Fibroblast of pulmonary artery (primary cell): Measurements from ENCODE around the gene C1orf35.

Experiments
- DNase-seq: peaks from one replicate; pipeline ENCODE4 v3.0.0-alpha.2; 2010; ENCODE audit warnings: low read depth
- H3K4me3 ChIP-seq: replicated peaks from 2 replicates; pipeline ENCODE4 v1.5.1; 2011; ENCODE audit warnings: low read depth, mild to moderate bottlenecking, control low read depth, low read length, moderate library complexity
- TF ChIP-seq, protein P1 (sequence below): IDR thresholded peaks from 2 replicates; pipeline ENCODE4 v1.5.1; 2011; ENCODE audit warnings: mild to moderate bottlenecking, control low read depth, low read length, inconsistent platforms; ENCODE audit errors: missing control alignments

The C1orf35 gene

GRCh38 chr1:228100822-228101613, 2.1 kb downstream of the C1orf35 start:
- H3K4me3 ChIP-seq: no peak overlapping the region
- TF ChIP-seq, protein P1, sequence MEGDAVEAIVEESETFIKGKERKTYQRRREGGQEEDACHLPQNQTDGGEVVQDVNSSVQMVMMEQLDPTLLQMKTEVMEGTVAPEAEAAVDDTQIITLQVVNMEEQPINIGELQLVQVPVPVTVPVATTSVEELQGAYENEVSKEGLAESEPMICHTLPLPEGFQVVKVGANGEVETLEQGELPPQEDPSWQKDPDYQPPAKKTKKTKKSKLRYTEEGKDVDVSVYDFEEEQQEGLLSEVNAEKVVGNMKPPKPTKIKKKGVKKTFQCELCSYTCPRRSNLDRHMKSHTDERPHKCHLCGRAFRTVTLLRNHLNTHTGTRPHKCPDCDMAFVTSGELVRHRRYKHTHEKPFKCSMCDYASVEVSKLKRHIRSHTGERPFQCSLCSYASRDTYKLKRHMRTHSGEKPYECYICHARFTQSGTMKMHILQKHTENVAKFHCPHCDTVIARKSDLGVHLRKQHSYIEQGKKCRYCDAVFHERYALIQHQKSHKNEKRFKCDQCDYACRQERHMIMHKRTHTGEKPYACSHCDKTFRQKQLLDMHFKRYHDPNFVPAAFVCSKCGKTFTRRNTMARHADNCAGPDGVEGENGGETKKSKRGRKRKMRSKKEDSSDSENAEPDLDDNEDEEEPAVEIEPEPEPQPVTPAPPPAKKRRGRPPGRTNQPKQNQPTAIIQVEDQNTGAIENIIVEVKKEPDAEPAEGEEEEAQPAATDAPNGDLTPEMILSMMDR: no peak
- no peak for DNase-seq

DNA sequence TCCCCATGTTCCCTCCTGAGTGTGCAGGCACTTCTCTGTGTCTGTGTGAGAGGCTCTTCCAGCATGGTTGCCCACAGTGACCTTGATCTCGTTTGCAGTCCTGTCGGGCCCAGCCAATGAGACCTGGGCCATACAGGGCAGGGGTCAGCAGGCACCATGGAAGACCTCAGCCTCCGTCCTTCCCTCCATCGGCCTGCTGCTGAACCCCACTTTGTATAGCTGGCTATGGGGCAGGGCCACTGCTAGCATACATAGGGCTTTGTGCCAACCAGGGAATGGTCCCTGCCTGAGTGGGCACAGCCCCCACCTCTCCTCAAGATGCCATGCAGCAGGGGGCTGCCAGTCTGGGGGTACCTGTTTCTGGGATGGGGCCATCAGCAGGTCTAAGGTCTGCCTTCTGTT, 3.8 kb downstream of the C1orf35 start:
- TF ChIP-seq, protein P1: no peak
- DNase-seq: no peak

GRCh38 chr1:228098323-228098931, 4.7 kb downstream of the C1orf35 start:
- TF ChIP-seq, protein P1: no peak
- DNase-seq: no peak
- no peak overlapping the region for H3K4me3 ChIP-seq

More for the DNA sequence above, 3.8 kb downstream of the C1orf35 start:
- no peak overlapping the region for H3K4me3 ChIP-seq

DNA sequence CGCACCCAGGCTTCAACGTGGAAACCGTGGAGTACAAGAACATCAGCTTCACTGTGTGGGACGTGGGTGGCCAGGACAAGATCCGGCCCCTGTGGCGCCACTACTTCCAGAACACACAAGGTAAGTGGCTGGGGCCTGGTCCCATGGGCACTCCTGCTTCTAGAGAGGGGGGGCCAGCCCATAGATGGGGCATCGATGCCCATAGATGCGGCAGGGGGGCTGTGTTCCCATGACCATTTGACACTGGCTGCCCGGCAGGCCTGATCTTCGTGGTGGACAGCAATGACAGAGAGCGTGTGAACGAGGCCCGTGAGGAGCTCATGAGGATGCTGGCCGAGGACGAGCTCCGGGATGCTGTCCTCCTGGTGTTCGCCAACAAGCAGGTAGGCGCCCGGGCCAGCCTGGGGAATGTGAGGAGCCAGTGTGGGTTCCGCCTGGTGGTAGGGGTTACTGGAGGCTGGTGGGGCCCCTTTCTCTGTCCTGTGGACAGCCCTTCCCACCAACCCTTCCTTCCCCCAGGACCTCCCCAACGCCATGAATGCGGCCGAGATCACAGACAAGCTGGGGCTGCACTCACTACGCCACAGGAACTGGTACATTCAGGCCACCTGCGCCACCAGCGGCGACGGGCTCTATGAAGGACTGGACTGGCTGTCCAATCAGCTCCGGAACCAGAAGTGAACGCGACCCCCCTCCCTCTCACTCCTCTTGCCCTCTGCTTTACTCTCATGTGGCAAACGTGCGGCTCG, 5.6 kb downstream of the C1orf35 start:
- no peak for DNase-seq
- H3K4me3 ChIP-seq: no peak overlapping the region
- TF ChIP-seq, protein P1: no peak

DNA sequence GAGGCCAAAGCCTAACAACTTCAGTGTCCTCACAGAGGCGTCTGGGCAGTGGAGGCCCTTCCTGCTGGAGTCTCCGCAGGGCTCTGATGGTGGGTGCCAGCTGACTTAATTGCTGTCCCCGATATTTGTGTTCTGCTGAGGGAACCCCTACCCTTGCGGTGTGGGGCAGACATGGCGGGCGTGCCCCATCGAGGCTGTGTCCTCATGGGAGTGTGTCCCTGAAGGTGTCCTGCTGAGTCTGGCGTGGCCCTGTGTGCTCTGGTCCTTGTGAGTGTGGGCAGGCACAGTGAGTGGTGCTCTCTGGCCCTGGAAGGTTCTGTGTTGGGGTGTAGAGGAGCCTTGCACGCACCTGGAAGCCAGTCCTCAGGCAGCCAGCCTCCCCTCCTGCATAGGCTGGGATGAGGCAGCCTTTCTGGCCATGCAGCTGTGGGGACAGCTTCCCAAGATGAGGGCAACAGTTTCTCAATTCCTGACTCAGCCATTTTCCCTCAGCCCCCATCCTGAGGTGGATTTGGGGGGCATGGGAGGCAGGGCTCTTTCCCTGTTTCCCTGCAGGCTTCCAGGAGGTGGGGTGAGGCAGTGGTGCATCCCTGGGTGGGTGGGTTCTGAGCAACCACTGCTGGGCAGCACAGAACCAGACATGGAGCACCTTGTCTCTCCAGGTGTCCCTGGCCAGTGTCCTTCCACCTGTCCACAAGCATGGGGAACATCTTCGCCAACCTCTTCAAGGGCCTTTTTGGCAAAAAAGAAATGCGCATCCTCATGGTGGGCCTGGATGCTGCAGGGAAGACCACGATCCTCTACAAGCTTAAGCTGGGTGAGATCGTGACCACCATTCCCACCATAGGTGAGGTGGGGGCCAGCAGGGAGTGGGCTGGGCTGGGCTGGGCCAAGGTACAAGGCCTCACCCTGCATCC, 6.5 kb downstream of the C1orf35 start:
- H3K4me3 ChIP-seq: no peak overlapping the region
- TF ChIP-seq, protein P1: no peak
- no peak for DNase-seq

- no peak overlapping the region for H3K4me3 ChIP-seq
- DNase-seq: no peak
- TF ChIP-seq, protein P1: no peak
These were observed 7.2 kb downstream of the C1orf35 start for GRCh38 chr1:228095938-228096337.
